ENCODE measurements around the gene SMIM10.
"Not testable (repeated sequence)": the region's sequence is repeated elsewhere in the genome, so short reads cannot be mapped to it uniquely, and the experiment has no call there.

The SMIM10 gene

GRCh38 chrX:134957836-134958235 is 33.0 kb upstream of the SMIM10 start:
- Histone ChIP-seq H2AFZ (ENCODE audit: low read depth, low read length) (no peak overlapping the region), H3K9ac (ENCODE audit: low read depth, low read length) (no peak overlapping the region), H4K20me1 (ENCODE audit: insufficient read depth, low read length) (no peaks in the 10 kb centered on the region), H3K4me3 (ENCODE audit: low read depth in 1 of 2, low read length in 2 of 2) (no peak overlapping the region), H3K4me1 (ENCODE audit: insufficient read depth, low read length) (no peaks in the 10 kb centered on the region), H3K27ac (ENCODE audit: low read length) (no peak overlapping the region), H3K9me3 (ENCODE audit: insufficient read depth, low read length, severe bottlenecking) (no peaks in the 10 kb centered on the region), H3K79me2 (ENCODE audit: insufficient read depth, low read length) (no peaks in the 10 kb centered on the region), H3K4me2 (ENCODE audit: insufficient read depth, low read length) (no peak overlapping the region), H3K27me3 (ENCODE audit: insufficient read depth, low read length, poor library complexity) (no peaks in the 10 kb centered on the region), H3K36me3 (ENCODE audit: insufficient read depth, low read length) (no peaks in the 10 kb centered on the region)
- ATAC-seq (ENCODE audit: insufficient read depth, low read depth) = no peak
- TF ChIP-seq, protein P1, sequence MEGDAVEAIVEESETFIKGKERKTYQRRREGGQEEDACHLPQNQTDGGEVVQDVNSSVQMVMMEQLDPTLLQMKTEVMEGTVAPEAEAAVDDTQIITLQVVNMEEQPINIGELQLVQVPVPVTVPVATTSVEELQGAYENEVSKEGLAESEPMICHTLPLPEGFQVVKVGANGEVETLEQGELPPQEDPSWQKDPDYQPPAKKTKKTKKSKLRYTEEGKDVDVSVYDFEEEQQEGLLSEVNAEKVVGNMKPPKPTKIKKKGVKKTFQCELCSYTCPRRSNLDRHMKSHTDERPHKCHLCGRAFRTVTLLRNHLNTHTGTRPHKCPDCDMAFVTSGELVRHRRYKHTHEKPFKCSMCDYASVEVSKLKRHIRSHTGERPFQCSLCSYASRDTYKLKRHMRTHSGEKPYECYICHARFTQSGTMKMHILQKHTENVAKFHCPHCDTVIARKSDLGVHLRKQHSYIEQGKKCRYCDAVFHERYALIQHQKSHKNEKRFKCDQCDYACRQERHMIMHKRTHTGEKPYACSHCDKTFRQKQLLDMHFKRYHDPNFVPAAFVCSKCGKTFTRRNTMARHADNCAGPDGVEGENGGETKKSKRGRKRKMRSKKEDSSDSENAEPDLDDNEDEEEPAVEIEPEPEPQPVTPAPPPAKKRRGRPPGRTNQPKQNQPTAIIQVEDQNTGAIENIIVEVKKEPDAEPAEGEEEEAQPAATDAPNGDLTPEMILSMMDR (IDR thresholded peaks at IDR 0.05; ENCODE audit: borderline replicate concordance, extremely low read depth, low read length, poor library complexity, severe bottlenecking) = no peak
- no peak for TF ChIP-seq EZH2 (IDR thresholded peaks at IDR 0.05; ENCODE audit: borderline replicate concordance, low read depth, low read length, severe bottlenecking)
- no peak for DNase-seq

- ATAC-seq (ENCODE audit: insufficient read depth, low read depth); H3K4me3 ChIP-seq (ENCODE audit: low read depth in 1 of 2, low read length in 2 of 2); H3K36me3 ChIP-seq (ENCODE audit: insufficient read depth, low read length); H3K4me1 ChIP-seq (ENCODE audit: insufficient read depth, low read length); H3K9me3 ChIP-seq (ENCODE audit: insufficient read depth, low read length, severe bottlenecking); H3K27ac ChIP-seq (ENCODE audit: low read length); H3K27me3 ChIP-seq (ENCODE audit: insufficient read depth, low read length, poor library complexity); H2AFZ ChIP-seq (ENCODE audit: low read depth, low read length); H3K4me2 ChIP-seq (ENCODE audit: insufficient read depth, low read length); H3K9ac ChIP-seq (ENCODE audit: low read depth, low read length); DNase-seq; H3K79me2 ChIP-seq (ENCODE audit: insufficient read depth, low read length); H4K20me1 ChIP-seq (ENCODE audit: insufficient read depth, low read length): not testable (repeated sequence)
These were observed 30.4 kb upstream of the SMIM10 start for GRCh38 chrX:134960366-134960765.

DNA sequence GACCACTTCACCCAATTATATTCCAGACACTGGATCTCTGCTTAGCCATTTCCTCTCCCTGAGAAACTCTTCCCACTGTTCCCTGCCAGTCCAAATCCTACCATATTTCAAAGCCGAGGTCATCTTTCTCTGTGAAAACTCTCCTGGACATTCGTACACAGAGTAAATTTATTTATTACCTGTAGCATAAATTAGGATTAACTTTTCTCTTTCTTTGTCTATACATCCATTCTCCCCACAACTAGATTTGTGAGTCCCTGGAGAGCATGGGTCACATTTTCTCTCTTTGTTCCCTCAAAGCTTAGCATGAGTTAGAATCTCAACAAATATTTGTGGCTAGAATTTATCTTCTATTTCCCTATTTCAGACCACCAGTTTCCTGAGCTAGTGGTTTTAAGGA is 27.8 kb upstream of the SMIM10 start:
- H3K27me3 ChIP-seq (ENCODE audit: insufficient read depth, low read length, poor library complexity) = no peaks in the 10 kb centered on the region
- no peaks in the 10 kb centered on the region for H3K4me1 ChIP-seq (ENCODE audit: insufficient read depth, low read length)
- H3K4me2 ChIP-seq (ENCODE audit: insufficient read depth, low read length) = no peak overlapping the region
- no peaks in the 10 kb centered on the region for H3K9me3 ChIP-seq (ENCODE audit: insufficient read depth, low read length, severe bottlenecking)
- no peak overlapping the region for H3K4me3 ChIP-seq (ENCODE audit: low read depth in 1 of 2, low read length in 2 of 2)
- no peak for TF ChIP-seq EZH2 (IDR thresholded peaks at IDR 0.05; ENCODE audit: borderline replicate concordance, low read depth, low read length, severe bottlenecking)
- TF ChIP-seq, protein P1 (IDR thresholded peaks at IDR 0.05; ENCODE audit: borderline replicate concordance, extremely low read depth, low read length, poor library complexity, severe bottlenecking) = no peak
- H4K20me1 ChIP-seq (ENCODE audit: insufficient read depth, low read length) = no peaks in the 10 kb centered on the region
- no peak overlapping the region for H3K9ac ChIP-seq (ENCODE audit: low read depth, low read length)
- H3K27ac ChIP-seq (ENCODE audit: low read length) = no peak overlapping the region
- ATAC-seq (ENCODE audit: insufficient read depth, low read depth) (no peak), DNase-seq (no peak)
- H3K79me2 ChIP-seq (ENCODE audit: insufficient read depth, low read length) = no peaks in the 10 kb centered on the region
- no peaks in the 10 kb centered on the region for H3K36me3 ChIP-seq (ENCODE audit: insufficient read depth, low read length)
- no peak overlapping the region for H2AFZ ChIP-seq (ENCODE audit: low read depth, low read length)

DNA sequence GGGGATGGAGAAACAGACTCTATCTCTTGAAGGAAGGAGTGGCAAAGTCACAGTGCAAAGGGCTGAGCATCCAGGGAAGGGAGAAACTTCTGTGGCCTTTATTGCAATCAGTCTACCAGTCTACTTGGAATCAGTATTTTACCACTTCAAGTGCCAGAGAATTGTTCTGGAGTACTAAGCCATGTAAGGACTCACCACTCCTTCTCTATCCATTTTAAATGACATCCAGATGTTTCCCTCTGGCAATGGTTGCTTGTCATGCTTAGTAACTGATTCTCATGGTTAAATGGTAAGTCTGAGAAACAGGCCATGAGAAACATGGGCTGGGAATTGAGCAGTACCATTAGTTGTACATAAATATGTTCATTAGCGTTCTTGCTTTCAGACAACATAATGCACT is 21.1 kb upstream of the SMIM10 start:
- no peaks in the 10 kb centered on the region for H3K4me1 ChIP-seq (ENCODE audit: insufficient read depth, low read length)
- H3K9ac ChIP-seq (ENCODE audit: low read depth, low read length) = no peak overlapping the region
- ATAC-seq (ENCODE audit: insufficient read depth, low read depth) (no peak), DNase-seq (no peak)
- no peak overlapping the region for H3K4me2 ChIP-seq (ENCODE audit: insufficient read depth, low read length)
- H3K27ac ChIP-seq (ENCODE audit: low read length) = no peak overlapping the region
- no peaks in the 10 kb centered on the region for H3K36me3 ChIP-seq (ENCODE audit: insufficient read depth, low read length)
- TF ChIP-seq, protein P1 (IDR thresholded peaks at IDR 0.05; ENCODE audit: borderline replicate concordance, extremely low read depth, low read length, poor library complexity, severe bottlenecking) = no peak
- no peak for TF ChIP-seq EZH2 (IDR thresholded peaks at IDR 0.05; ENCODE audit: borderline replicate concordance, low read depth, low read length, severe bottlenecking)
- no peak overlapping the region for H2AFZ ChIP-seq (ENCODE audit: low read depth, low read length)
- H3K79me2 ChIP-seq (ENCODE audit: insufficient read depth, low read length) = no peaks in the 10 kb centered on the region
- no peak overlapping the region for H3K4me3 ChIP-seq (ENCODE audit: low read depth in 1 of 2, low read length in 2 of 2)
- H3K9me3 ChIP-seq (ENCODE audit: insufficient read depth, low read length, severe bottlenecking) = no peaks in the 10 kb centered on the region
- H3K27me3 ChIP-seq (ENCODE audit: insufficient read depth, low read length, poor library complexity) = no peaks in the 10 kb centered on the region
- H4K20me1 ChIP-seq (ENCODE audit: insufficient read depth, low read length) = no peaks in the 10 kb centered on the region
